HEK293T (cell line): Measurements from ENCODE around the gene TMEM263.
A peak's percentile ranks its signal among the peaks of the same experiment; 100 is the strongest.

ENCODE experiments used
- CTCF ChIA-PET: fragments of 350-600 bp; formaldehyde crosslinking; extraction: SDS; loops from one replicate; lab custom pipeline; 2021; ENCODE audit warnings: antibody characterized with exemption, inconsistent platforms; lab: Yijun Ruan, JAX
- POLR2A ChIA-PET: fragments of 350-600 bp; formaldehyde crosslinking; extraction: SDS; loops from one replicate; lab custom pipeline; 2020; ENCODE audit warnings: antibody characterized with exemption, inconsistent platforms; lab: Yijun Ruan, JAX
- DNase-seq: peaks from one replicate; pipeline ENCODE4 v3.0.0; 2012; ENCODE audit warnings: mixed read lengths; ENCODE audit errors: extremely low spot score
- ARNT ChIP-seq: fragments of 450-650 bp; IDR thresholded peaks from 2 replicates; pipeline ENCODE4 v1.6.1; 2017; ENCODE audit warnings: mild to moderate bottlenecking
- BHLHE40 ChIP-seq: fragments of 450-650 bp; IDR thresholded peaks from 2 replicates; pipeline ENCODE4 v1.6.1; 2016; ENCODE audit warnings: mild to moderate bottlenecking, moderate library complexity, borderline replicate concordance
- CTBP1 ChIP-seq: fragments of 450-650 bp; IDR thresholded peaks from 2 replicates; pipeline ENCODE4 v1.6.1; 2016; ENCODE audit warnings: borderline replicate concordance
- ELF4 ChIP-seq: fragments of 450-650 bp; IDR thresholded peaks from 2 replicates; pipeline ENCODE4 v1.6.1; 2017; ENCODE audit warnings: antibody characterized with exemption
- FOXA1 ChIP-seq: fragments of 450-650 bp; IDR thresholded peaks from 2 replicates; pipeline ENCODE4 v1.6.1; 2016; ENCODE audit warnings: mild to moderate bottlenecking
- FOXK2 ChIP-seq: fragments of 450-650 bp; IDR thresholded peaks from 2 replicates; pipeline ENCODE4 v1.6.1; 2016; ENCODE audit warnings: mild to moderate bottlenecking
- FOXM1 ChIP-seq: fragments of 450-650 bp; IDR thresholded peaks from 2 replicates; pipeline ENCODE4 v1.6.1; 2017; ENCODE audit warnings: mild to moderate bottlenecking, borderline replicate concordance
- HDGF ChIP-seq: fragments of 450-650 bp; IDR thresholded peaks from 2 replicates; pipeline ENCODE4 v1.6.1; 2017; ENCODE audit warnings: antibody characterized with exemption, borderline replicate concordance
- L3MBTL2 ChIP-seq: fragments of 450-650 bp; conservative IDR thresholded peaks from 2 replicates; pipeline ENCODE4 v1.6.1; 2016; ENCODE audit warnings: mild to moderate bottlenecking
- LEF1 ChIP-seq: fragments of 450-650 bp; IDR thresholded peaks from 2 replicates; pipeline ENCODE4 v1.6.1; 2017; ENCODE audit warnings: mild to moderate bottlenecking, borderline replicate concordance
- NFRKB ChIP-seq: fragments of 450-650 bp; IDR thresholded peaks from 2 replicates; pipeline ENCODE4 v1.6.1; 2016; ENCODE audit warnings: mild to moderate bottlenecking, moderate library complexity
- PKNOX1 ChIP-seq: fragments of 450-650 bp; IDR thresholded peaks from 2 replicates; pipeline ENCODE4 v1.6.1; 2016
- SP1 ChIP-seq: fragments of 450-650 bp; IDR thresholded peaks from 2 replicates; pipeline ENCODE4 v1.6.1; 2017
- SUZ12 ChIP-seq: fragments of 450-650 bp; IDR thresholded peaks from 2 replicates; pipeline ENCODE4 v1.6.1; 2016; ENCODE audit warnings: mild to moderate bottlenecking
- TARDBP ChIP-seq: fragments of 450-650 bp; IDR thresholded peaks from 2 replicates; pipeline ENCODE4 v1.6.1; 2016
- ZNF384 ChIP-seq: fragments of 450-650 bp; IDR thresholded peaks from 2 replicates; pipeline ENCODE4 v1.6.1; 2016

Gene TMEM263

DNA sequence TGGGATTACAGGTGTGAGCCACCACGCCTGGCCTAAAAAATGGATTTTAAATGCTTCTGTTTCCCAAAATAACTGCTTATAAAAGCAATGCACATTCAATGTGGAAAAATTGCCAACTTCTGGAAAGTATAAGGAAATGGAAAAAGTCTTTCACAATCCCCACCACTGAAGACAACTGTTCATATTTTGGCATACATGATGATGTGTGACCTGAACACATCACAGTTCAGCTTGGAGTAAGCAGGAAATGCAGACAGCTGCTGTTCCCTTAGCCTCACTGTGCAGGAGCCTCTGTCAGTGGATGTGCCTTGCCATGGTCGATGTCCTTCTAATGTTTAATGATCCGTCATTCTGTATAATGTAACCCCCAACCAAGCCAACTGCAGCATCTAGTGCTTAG lies 26.1 kb downstream of the TMEM263 start:
- ChIA-PET POLR2A (no interaction called here), CTCF (no interaction called here)
- no peak for DNase-seq
- TF ChIP-seq CTBP1, result no peak
- TF ChIP-seq BHLHE40, result no peak
- TF ChIP-seq NFRKB, result no peak
- no peak for TF ChIP-seq ZNF384
- no peak for TF ChIP-seq FOXM1
- TF ChIP-seq SP1, result no peak
- no peak for TF ChIP-seq SUZ12
- no peak for TF ChIP-seq FOXA1
- no peak for TF ChIP-seq LEF1
- TF ChIP-seq ELF4, result no peak
- no peak for TF ChIP-seq L3MBTL2
- TF ChIP-seq TARDBP, result no peak
- no peak for TF ChIP-seq ARNT
- TF ChIP-seq PKNOX1, result no peak
- no peak for TF ChIP-seq FOXK2

GRCh38 chr12:106982229-106982628 lies 26.5 kb downstream of the TMEM263 start:
- DNase-seq, result no peak
- POLR2A ChIA-PET, result no interaction called here
- TF ChIP-seq ARNT (no peak), ZNF384 (no peak), FOXK2 (no peak), PKNOX1 (no peak), SUZ12 (no peak)
- CTCF ChIA-PET, result no interaction called here

DNA sequence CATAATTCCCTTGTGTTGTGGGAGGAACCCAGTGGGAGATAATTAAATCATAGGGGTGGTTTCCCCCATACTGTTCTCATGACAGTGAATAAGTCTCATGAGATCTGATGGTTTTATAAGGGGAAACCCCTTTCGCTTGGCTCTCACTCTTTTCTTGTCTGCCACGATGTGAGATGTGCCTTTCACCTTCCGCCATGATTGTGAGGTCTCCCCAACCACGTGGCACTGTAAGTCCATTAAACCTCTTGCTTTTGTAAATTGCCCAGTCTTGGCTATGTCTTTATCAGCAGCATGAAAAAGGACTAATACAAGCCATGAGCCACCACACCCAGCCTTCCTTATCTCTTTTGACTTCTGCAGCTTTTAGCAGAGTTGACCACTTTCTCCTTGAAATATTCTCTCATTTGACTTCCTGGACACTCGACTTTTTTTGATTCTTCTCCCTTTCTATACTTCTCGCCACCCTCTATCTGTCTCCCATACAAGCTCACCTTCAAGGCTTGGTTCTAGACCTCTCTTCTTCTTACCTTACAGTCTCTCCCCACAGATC lies 29.0 kb downstream of the TMEM263 start:
- no peak for DNase-seq
- ChIA-PET POLR2A (interaction anchor here (1.3 kb wide), 1 partner anchor 28 kb away, joined by 8 read pairs; the partner anchor contains the start of gene TMEM263), CTCF (no interaction called here)
- TF ChIP-seq LEF1 (no peak), FOXA1 (no peak), TARDBP (no peak), SP1 (no peak), FOXM1 (no peak), ELF4 (no peak), ARNT (no peak), ZNF384 (no peak), BHLHE40 (no peak), NFRKB (no peak), PKNOX1 (no peak), HDGF (no peak), SUZ12 (no peak), FOXK2 (no peak)

GRCh38 chr12:106985479-106985878 lies 29.8 kb downstream of the TMEM263 start:
- TF ChIP-seq PKNOX1 (no peak), SUZ12 (no peak), HDGF (no peak), FOXM1 (no peak), ARNT (no peak), L3MBTL2 (no peak), ZNF384 (no peak), NFRKB (no peak), BHLHE40 (no peak), SP1 (no peak), FOXA1 (no peak), LEF1 (no peak), TARDBP (no peak), CTBP1 (no peak), ELF4 (no peak), FOXK2 (no peak)
- CTCF ChIA-PET, result no interaction called here
- no peak for DNase-seq
- POLR2A ChIA-PET, result no interaction called here

GRCh38 chr12:106986135-106986534 lies 30.4 kb downstream of the TMEM263 start:
- TF ChIP-seq ARNT (no peak), PKNOX1 (0 out of 2 replicates have a peak, but pooled peaks have one; percentile 25)
- CTCF ChIA-PET, result interaction anchor here (1.3 kb wide), 1 partner anchor 27 kb away, joined by 3 read pairs; no protein-coding TSS in a partner anchor
- DNase-seq, result no peak
- POLR2A ChIA-PET, result interaction anchor here (1.1 to 2.4 kb wide), 7 partner anchors 9 to 628 kb away, joined by 3 to 16 read pairs (median 5); partner anchors contain the start of genes POLR3B and TMEM263
